OCI-LY1 (cell line): ENCODE results near the gene NTMT2.

ENCODE experiments used
- CTCF ChIP-seq: fragments of 200-600 bp; sonication (generic), shearing (Covaris generic); IDR thresholded peaks from 2 replicates; pipeline ENCODE4 v1.5.1; 2017; ENCODE audit warnings: mild to moderate bottlenecking, antibody characterized with exemption, low read length, moderate library complexity, mixed read lengths
- EZH2 ChIP-seq: fragments of 200-600 bp; sonication (generic), shearing (Covaris generic); IDR thresholded peaks from 2 replicates; pipeline ENCODE4 v1.8.0; 2017; ENCODE audit warnings: borderline replicate concordance, mixed run types, mild to moderate bottlenecking, antibody characterized with exemption, low read length, moderate library complexity, mixed read lengths

DNA sequence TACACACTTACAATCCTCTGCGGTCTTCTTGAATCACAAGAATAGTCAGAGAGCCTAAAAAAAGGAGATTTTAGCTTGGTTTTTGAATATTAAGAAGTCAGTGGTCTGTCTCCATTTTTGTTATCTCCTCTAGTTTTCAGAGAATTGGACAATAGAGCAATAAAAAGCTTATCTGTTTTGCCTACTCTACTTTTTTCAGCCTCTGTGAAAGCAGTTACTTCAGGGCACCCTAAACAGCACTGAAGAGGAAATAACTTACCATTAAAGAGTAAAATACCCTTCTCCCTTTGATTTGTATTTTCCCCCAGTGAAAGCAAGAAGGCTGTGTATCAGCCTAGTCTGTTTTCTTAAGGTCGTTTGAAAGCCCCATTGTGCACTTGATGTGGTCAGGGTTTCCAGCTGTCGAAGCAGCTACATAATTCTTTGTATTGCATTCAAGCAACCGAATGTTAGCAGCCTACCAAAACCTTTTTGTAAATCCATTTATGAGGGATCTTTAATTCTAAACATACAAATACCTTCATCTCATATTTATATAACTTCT is 1.0 kb downstream of the NTMT2 start:
- TF ChIP-seq CTCF (no peak), EZH2 (no peak)
